Breast epithelium (tissue), 3 donors: ENCODE measurements around the gene GPR68.

ENCODE experiments used
- POLR2A ChIP-seq: fragments of 450-650 bp; IDR thresholded peaks from one replicate; pipeline ENCODE4 v1.6.1; 2016; ENCODE audit warnings: antibody characterized with exemption, mild to moderate bottlenecking, moderate library complexity
- POLR2AphosphoS5 ChIP-seq, 3 donors: sonication (generic); formaldehyde crosslinking; IDR thresholded peaks; one replicate each; pipeline ENCODE4 v1.6.1; 2017; ENCODE audit warnings: antibody characterized with exemption in 3 of 3
- TF ChIP-seq, protein P1 (sequence below), 3 donors: fragments of 450-650 bp; IDR thresholded peaks; one replicate each; pipeline ENCODE4 v1.5.1; 2016 to 2017; ENCODE audit warnings: antibody characterized with exemption in 3 of 3, mild to moderate bottlenecking in 3 of 3, moderate library complexity in 3 of 3

DNA sequence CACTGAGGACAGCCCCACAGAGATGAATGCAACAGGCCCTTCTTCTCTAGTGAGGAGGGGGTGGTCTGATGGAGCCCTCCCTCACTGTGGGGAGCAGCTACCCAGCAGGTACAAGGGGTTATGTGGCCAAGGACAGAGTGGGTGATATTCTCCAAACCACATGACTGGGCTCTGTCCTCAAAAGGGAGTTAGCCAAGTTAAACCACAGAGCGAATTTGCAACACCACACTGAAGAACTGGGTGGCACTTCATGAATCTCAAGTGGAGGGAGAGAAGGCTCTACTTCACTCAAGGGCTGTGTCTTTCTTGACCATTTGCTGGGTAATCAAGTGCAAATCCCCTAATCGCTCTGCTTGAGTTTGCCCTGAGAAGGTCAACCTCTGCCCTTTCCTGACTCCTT lies 12.5 kb downstream of the GPR68 start:
- no peak for TF ChIP-seq POLR2A
- TF ChIP-seq POLR2AphosphoS5 (IDR thresholded peaks at IDR 0.05): no peak
- TF ChIP-seq, protein P1, sequence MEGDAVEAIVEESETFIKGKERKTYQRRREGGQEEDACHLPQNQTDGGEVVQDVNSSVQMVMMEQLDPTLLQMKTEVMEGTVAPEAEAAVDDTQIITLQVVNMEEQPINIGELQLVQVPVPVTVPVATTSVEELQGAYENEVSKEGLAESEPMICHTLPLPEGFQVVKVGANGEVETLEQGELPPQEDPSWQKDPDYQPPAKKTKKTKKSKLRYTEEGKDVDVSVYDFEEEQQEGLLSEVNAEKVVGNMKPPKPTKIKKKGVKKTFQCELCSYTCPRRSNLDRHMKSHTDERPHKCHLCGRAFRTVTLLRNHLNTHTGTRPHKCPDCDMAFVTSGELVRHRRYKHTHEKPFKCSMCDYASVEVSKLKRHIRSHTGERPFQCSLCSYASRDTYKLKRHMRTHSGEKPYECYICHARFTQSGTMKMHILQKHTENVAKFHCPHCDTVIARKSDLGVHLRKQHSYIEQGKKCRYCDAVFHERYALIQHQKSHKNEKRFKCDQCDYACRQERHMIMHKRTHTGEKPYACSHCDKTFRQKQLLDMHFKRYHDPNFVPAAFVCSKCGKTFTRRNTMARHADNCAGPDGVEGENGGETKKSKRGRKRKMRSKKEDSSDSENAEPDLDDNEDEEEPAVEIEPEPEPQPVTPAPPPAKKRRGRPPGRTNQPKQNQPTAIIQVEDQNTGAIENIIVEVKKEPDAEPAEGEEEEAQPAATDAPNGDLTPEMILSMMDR (IDR thresholded peaks at IDR 0.05): no peak
